Activated T-helper 9 cell treated with anti-CD3 and anti-CD28 coated beads, Interleukin-2, amount 50 U/mL, for 16 hours (primary cell): ENCODE results near the gene TMEM52.

Source experiments
- DNase-seq: peaks from one replicate; pipeline ENCODE4 v3.0.0-alpha.2; 2020; ENCODE audit warnings: low read depth

Gene TMEM52

GRCh38 chr1:1872329-1872994, 46.6 kb downstream of the TMEM52 start:
- DNase-seq: no peak

GRCh38 chr1:1869469-1869868, 49.6 kb downstream of the TMEM52 start:
- DNase-seq: no peak
